HepG2 (cell line): ENCODE measurements around the gene CPE. TPM values are rescaled to one million over a fixed set of nuclear protein-coding genes. Genes with fewer than 3 reads are reported as not detected.

ENCODE experiments used
- ATAC-seq: fragments of 200-7000 bp; cut with Tn5 transposase; 3 replicates; pipeline ENCODE4 v1.9.1; 2020; ENCODE audit warnings: mild to moderate bottlenecking, moderate library complexity
- BruUV-seq: library from RNA; stranded (reverse); fragments of 400-500 nt; replicated peaks from 2 replicates; lab custom pipeline; 2021; lab: Mats Ljungman, UMichigan
- CTCF ChIA-PET: fragments of 300-600 bp; formaldehyde crosslinking; extraction: SDS; loops from one replicate; lab custom pipeline; 2021; ENCODE audit warnings: low total read pairs, inconsistent platforms, low intra/inter-chr PET ratio; lab: Yijun Ruan, JAX
- POLR2A ChIA-PET: fragments of 350-600 bp; sonication (Branson Sonifier 250); formaldehyde crosslinking; loops from one replicate; lab custom pipeline; 2020; ENCODE audit warnings: antibody characterized with exemption, inconsistent platforms; lab: Yijun Ruan, JAX
- DNase-seq: peaks from one replicate; pipeline ENCODE4 v3.0.0-alpha.2; 2015; ENCODE audit warnings: low spot score
- FAIRE-seq: peaks from 3 replicates; lab custom pipeline; 2011; peaks lifted over from hg19 to GRCh38; lab: Jason Lieb, UNC
- H2AFZ ChIP-seq: one replicate; pipeline ENCODE4 v1.6.1; 2011; ENCODE audit warnings: low read length, inconsistent platforms
- H3K27ac ChIP-seq: fragments of 300-600 bp; 3 replicates; pipeline ENCODE4 v1.8.0; 2011; ENCODE audit warnings: mixed run types, mild to moderate bottlenecking, mixed read lengths, low read length, inconsistent platforms; ENCODE audit not compliant: insufficient read depth; ENCODE audit errors: extremely low read length
- H3K27me3 ChIP-seq, 2 experiments: fragments of 200-600 bp in 1 of 2; 2 replicates in 1 of 2; 3 replicates in 1 of 2; pipeline versions ENCODE4 v1.6.0 to v1.8.0; 2011; ENCODE audit warnings: low read length in 2 of 2, mild to moderate bottlenecking in 2 of 2, moderate library complexity in 2 of 2, inconsistent platforms in 1 of 2; ENCODE audit not compliant: insufficient read depth in 2 of 2, control insufficient read depth in 1 of 2
- H3K36me3 ChIP-seq, 2 experiments: fragments of 200-600 bp in 1 of 2; replicated peaks in 1 of 2; 2 replicates in 1 of 2; 3 replicates in 1 of 2; pipeline versions ENCODE4 v1.5.1 to v1.8.0; 2011; ENCODE audit warnings: low read length in 2 of 2, inconsistent platforms in 1 of 2; ENCODE audit not compliant: insufficient read depth in 2 of 2, control insufficient read depth in 1 of 2
- H3K4me1 ChIP-seq: 2 replicates; pipeline ENCODE4 v1.5.1; 2012; ENCODE audit warnings: low read length, inconsistent platforms; ENCODE audit not compliant: insufficient read depth
- H3K4me2 ChIP-seq: 2 replicates; pipeline ENCODE4 v1.6.0; 2011; ENCODE audit warnings: low read depth, low read length, inconsistent platforms
- H3K4me3 ChIP-seq, 3 experiments: fragments of 200-600 bp in 1 of 3; sonication (generic), shearing (Covaris generic) in 1 of 3; replicated peaks in 1 of 3; 2 replicates each; pipeline ENCODE4 v1.5.1; 2011 to 2016; ENCODE audit warnings: low read length in 3 of 3, inconsistent platforms in 2 of 3, low read depth in 2 of 3, mild to moderate bottlenecking in 2 of 3, control low read depth in 1 of 3, mixed read lengths in 1 of 3; ENCODE audit not compliant: insufficient read depth in 1 of 3
- H3K79me2 ChIP-seq: one replicate; pipeline ENCODE4 v1.6.1; 2011; ENCODE audit warnings: low read length, inconsistent platforms; ENCODE audit not compliant: insufficient read depth
- H3K9ac ChIP-seq: 2 replicates; pipeline ENCODE4 v1.6.0; 2011; ENCODE audit warnings: mild to moderate bottlenecking, low read depth, low read length, inconsistent platforms; ENCODE audit not compliant: insufficient read depth
- H3K9me3 ChIP-seq: 2 replicates; pipeline ENCODE4 v1.5.1; 2012; ENCODE audit warnings: mild to moderate bottlenecking, low read length
- H4K20me1 ChIP-seq: 2 replicates; pipeline ENCODE4 v1.6.0; 2011; ENCODE audit warnings: inconsistent platforms, mild to moderate bottlenecking, low read length, moderate library complexity; ENCODE audit not compliant: insufficient read depth
- AGO2 ChIP-seq: fragments of 200-400 bp; formaldehyde crosslinking; optimal IDR thresholded peaks from 2 replicates; pipeline ENCODE3; 2017; ENCODE audit warnings: mild to moderate bottlenecking, low read depth, low read length, moderate library complexity
- CHCHD3 ChIP-seq: sonication (generic); formaldehyde crosslinking; IDR thresholded peaks from 2 replicates; pipeline ENCODE4 v1.8.0; 2022; ENCODE audit warnings: mild to moderate bottlenecking, missing genetic modification reagents, moderate library complexity
- CREB3 ChIP-seq: sonication (generic); formaldehyde crosslinking; IDR thresholded peaks from 2 replicates; pipeline ENCODE4 v1.5.0; 2020; ENCODE audit warnings: missing genetic modification reagents
- FOXA3 ChIP-seq: IDR thresholded peaks from 2 replicates; pipeline ENCODE4 v1.6.1; 2016; ENCODE audit warnings: missing genetic modification reagents, missing compliant biosample characterization
- JUN ChIP-seq: sonication (generic); formaldehyde crosslinking; IDR thresholded peaks from 2 replicates; pipeline ENCODE4 v1.4.0; 2020; ENCODE audit warnings: mild to moderate bottlenecking, missing genetic modification reagents
- LCORL ChIP-seq, 2 experiments: fragments of 450-650 bp in 1 of 2; sonication (generic) in 1 of 2; formaldehyde crosslinking in 1 of 2; IDR thresholded peaks; 2 replicates each; pipeline versions ENCODE4 v1.5.0 to v1.6.1; 2017 to 2020; ENCODE audit warnings: antibody characterized with exemption in 1 of 2, missing genetic modification reagents in 1 of 2
- MBNL3 ChIP-seq: fragments of 250-450 bp; sonication (Bioruptor Pico); conservative IDR thresholded peaks from 2 replicates; pipeline ENCODE4 v1.8.0; 2022; ENCODE audit warnings: mild to moderate bottlenecking, inconsistent platforms
- MTA1 ChIP-seq: sonication (generic); formaldehyde crosslinking; IDR thresholded peaks from 2 replicates; pipeline ENCODE4 v1.4.0; 2020; ENCODE audit warnings: missing genetic modification reagents, mild to moderate bottlenecking, borderline replicate concordance
- NAIF1 ChIP-seq: sonication (generic); formaldehyde crosslinking; IDR thresholded peaks from 2 replicates; pipeline ENCODE4 v1.5.0; 2020; ENCODE audit warnings: mild to moderate bottlenecking, missing genetic modification reagents, borderline replicate concordance
- PLRG1 ChIP-seq: fragments of 450-650 bp; conservative IDR thresholded peaks from 2 replicates; pipeline ENCODE4 v1.6.1; 2016
- RNF2 ChIP-seq: fragments of 450-650 bp; conservative IDR thresholded peaks from 2 replicates; pipeline ENCODE4 v1.6.1; 2016; ENCODE audit warnings: low read depth
- SMARCC2 ChIP-seq: fragments of 450-650 bp; IDR thresholded peaks from 2 replicates; pipeline ENCODE4 v1.6.1; 2017; ENCODE audit warnings: antibody characterized with exemption, mild to moderate bottlenecking
- UBTF ChIP-seq: sonication (generic); formaldehyde crosslinking; IDR thresholded peaks from 2 replicates; pipeline ENCODE4 v1.4.0; 2020; ENCODE audit warnings: mild to moderate bottlenecking, missing genetic modification reagents
- ZFP90 ChIP-seq: sonication (generic); formaldehyde crosslinking; IDR thresholded peaks from 2 replicates; pipeline ENCODE4 v1.8.0; 2022; ENCODE audit warnings: missing genetic modification reagents, mild to moderate bottlenecking, inconsistent platforms, borderline replicate concordance
- ZNF235 ChIP-seq: sonication (generic); formaldehyde crosslinking; IDR thresholded peaks from 2 replicates; pipeline ENCODE4 v1.8.1; 2023; ENCODE audit warnings: mild to moderate bottlenecking, missing genetic modification reagents, borderline replicate concordance
- WGBS: methylation state at CpG from one replicate; pipeline ENCODE4 v1.1.6; 2017; ENCODE audit warnings: low lambda C conversion rate; 5-methylcytosine and 5-hydroxymethylcytosine counted together
- in situ Hi-C: cut with HindIII; loops from 2 replicates; pipeline ENCODE4 v1.10.0; 2017; ENCODE audit warnings: low pct_unique_long_range_greater_than_20kb; ENCODE audit not compliant: extremely low pct_ligation_motif_present
- intact Hi-C: fragments of 100-400 bp; cut with micrococcal nuclease; formaldehyde crosslinking; loops from one replicate; pipeline ENCODE4 v1.10.0; 2022; ENCODE audit not compliant: unreplicated experiment
- polyA plus RNA-seq, 8 experiments: library from polyadenylated mRNA; depleted of rRNA in 3 of 8; stranded (reverse) in 7 of 8; unstranded in 1 of 8; fragments of >200 nt; fragmentation: Illumina TruSeq in 4 of 8; extraction: Trizol in 4 of 8; gene quantifications; 2 replicates each; pipeline versions ENCODE4 v1.2.1 to v1.2.3, GENCODE V29; 2011 to 2016; ENCODE audit warnings: low read depth in 4 of 8, missing spikeins in 1 of 8, mixed read lengths in 1 of 8; ENCODE audit not compliant: insufficient read depth in 1 of 8
- total RNA-seq, 5 experiments: library from RNA; depleted of rRNA; stranded (reverse); fragments of >200 nt; fragmentation: Illumina TruSeq; extraction: Trizol; gene quantifications; 2 replicates each; pipeline ENCODE4 v1.2.3, GENCODE V29; 2016; ENCODE audit warnings: low read depth in 1 of 5
- TF ChIP-seq, protein P1 (sequence below): IDR thresholded peaks from 2 replicates; pipeline ENCODE4 v1.6.1; 2016; ENCODE audit warnings: low read depth, control low read depth

The CPE gene
- total and polyA plus RNA-seq, 2 of the 13 experiments (the other 11 are each of a cell fraction or from before 2014, with no cell fraction given) = 268 to 852 TPM

DNA sequence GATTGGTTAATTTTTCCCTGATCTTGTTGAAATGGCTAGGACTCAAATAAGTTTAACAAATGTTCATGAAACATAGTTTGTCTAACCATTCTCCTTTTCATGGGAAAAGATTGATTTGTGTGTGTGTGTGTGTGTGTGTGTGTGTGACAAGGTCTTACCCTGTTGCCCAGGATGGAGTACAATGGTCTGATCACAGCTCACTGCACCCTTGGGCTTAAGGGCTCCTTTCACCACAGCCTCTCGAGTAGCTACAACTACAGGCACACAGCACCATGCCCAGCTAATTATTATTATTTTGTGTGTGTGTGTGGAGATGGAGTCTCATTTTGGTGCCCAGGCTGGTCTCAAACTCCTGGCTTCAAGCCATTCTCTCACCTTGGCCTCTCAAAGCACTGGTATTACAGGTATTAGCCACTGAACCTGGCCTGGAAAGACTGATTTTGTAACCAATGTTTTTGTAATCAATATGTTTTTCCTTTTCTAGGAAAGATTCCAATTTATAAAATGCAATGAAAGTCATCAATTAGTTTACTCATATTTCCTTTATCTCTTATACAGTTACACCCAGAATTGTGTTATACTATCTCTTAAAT is 139.3 kb downstream of the CPE start:
- Histone ChIP-seq H2AFZ (no peak overlapping the region), H4K20me1 (no peaks in the 10 kb centered on the region), H3K9me3 (no peaks in the 10 kb centered on the region), H3K36me3 (no peaks in the 10 kb centered on the region), H3K27ac (no peak overlapping the region), H3K79me2 (no peaks in the 10 kb centered on the region), H3K4me1 (no peaks in the 10 kb centered on the region), H3K4me3 (no peak overlapping the region), H3K27me3 (peaks cover 0 to 17% of the 10 kb centered on the region in 2 experiments; a peak in 1 of 5 replicates), H3K9ac (no peak overlapping the region), H3K4me2 (no peak overlapping the region)
- POLR2A ChIA-PET = no interaction called here
- BruUV-seq = no TSS peak
- in situ Hi-C loops = no loop called here
- ATAC-seq (no peak), DNase-seq (no peak), FAIRE-seq (no peak)
- 0% methylated on average over 1 of the region's 1 CpG for WGBS
- intact Hi-C loops = no loop called here
- TF ChIP-seq UBTF (CRISPR knock-in tag) (no peak), FOXA3 (CRISPR knock-in tag) (no peak), CREB3 (CRISPR knock-in tag) (no peak), ZNF235 (CRISPR knock-in tag) (no peak), NAIF1 (CRISPR knock-in tag) (no peak), SMARCC2 (no peak), ZFP90 (CRISPR knock-in tag) (no peak), MBNL3 (CRISPR knock-in tag) (no peak), PLRG1 (no peak), CHCHD3 (CRISPR knock-in tag) (no peak), JUN (CRISPR knock-in tag) (no peak), MTA1 (CRISPR knock-in tag) (no peak), LCORL (IDR thresholded peaks at IDR 0.05) (no peak), LCORL (CRISPR knock-in tag; IDR thresholded peaks at IDR 0.05) (no peak), AGO2 (no peak), RNF2 (no peak)
- TF ChIP-seq, protein P1, sequence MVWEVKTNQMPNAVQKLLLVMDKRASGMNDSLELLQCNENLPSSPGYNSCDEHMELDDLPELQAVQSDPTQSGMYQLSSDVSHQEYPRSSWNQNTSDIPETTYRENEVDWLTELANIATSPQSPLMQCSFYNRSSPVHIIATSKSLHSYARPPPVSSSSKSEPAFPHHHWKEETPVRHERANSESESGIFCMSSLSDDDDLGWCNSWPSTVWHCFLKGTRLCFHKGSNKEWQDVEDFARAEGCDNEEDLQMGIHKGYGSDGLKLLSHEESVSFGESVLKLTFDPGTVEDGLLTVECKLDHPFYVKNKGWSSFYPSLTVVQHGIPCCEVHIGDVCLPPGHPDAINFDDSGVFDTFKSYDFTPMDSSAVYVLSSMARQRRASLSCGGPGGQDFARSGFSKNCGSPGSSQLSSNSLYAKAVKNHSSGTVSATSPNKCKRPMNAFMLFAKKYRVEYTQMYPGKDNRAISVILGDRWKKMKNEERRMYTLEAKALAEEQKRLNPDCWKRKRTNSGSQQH (CRISPR knock-in tag) = no peak
- CTCF ChIA-PET = no interaction called here
